Fibroblast of lung (primary cell): ENCODE data around the gene SERINC4. TPM values are rescaled to one million over a fixed set of nuclear protein-coding genes. Genes with fewer than 3 reads are reported as not detected.
"Not testable (repeated sequence)": the region's sequence is repeated elsewhere in the genome, so short reads cannot be mapped to it uniquely, and the experiment has no call there.

Experiments
- DNase-seq, 2 donors: peaks; one replicate each; pipeline versions ENCODE4 v3.0.0 to v3.0.0-alpha.2; 2010; ENCODE audit warnings: low read depth in 2 of 2
- H2AFZ ChIP-seq: 2 replicates; pipeline ENCODE4 v1.5.1; 2012; ENCODE audit warnings: low read length, control low read depth, inconsistent platforms
- H3K27ac ChIP-seq: 2 replicates; pipeline ENCODE4 v1.5.1; 2011; ENCODE audit warnings: low read length, control low read depth; ENCODE audit not compliant: insufficient read depth
- H3K27me3 ChIP-seq: 2 replicates; pipeline ENCODE4 v1.5.1; 2011; ENCODE audit warnings: mild to moderate bottlenecking, low read length; ENCODE audit not compliant: control insufficient read depth, insufficient read depth
- H3K36me3 ChIP-seq: 2 replicates; pipeline ENCODE4 v1.5.1; 2011; ENCODE audit warnings: low read length; ENCODE audit not compliant: control insufficient read depth, insufficient read depth
- H3K4me1 ChIP-seq: 2 replicates; pipeline ENCODE4 v1.5.1; 2011; ENCODE audit warnings: low read length; ENCODE audit not compliant: control insufficient read depth, insufficient read depth; ENCODE audit errors: extremely low read depth
- H3K4me2 ChIP-seq: 2 replicates; pipeline ENCODE4 v1.5.1; 2011; ENCODE audit warnings: low read length, control low read depth; ENCODE audit not compliant: insufficient read depth; ENCODE audit errors: extremely low read depth
- H3K4me3 ChIP-seq, 4 experiments: fragments of 200-600 bp in 1 of 4; sonication (generic) in 1 of 4; replicated peaks in 1 of 4; 2 replicates each; pipeline ENCODE4 v1.5.1; 2011 to 2016; ENCODE audit warnings: low read length in 4 of 4, low read depth in 3 of 4, mild to moderate bottlenecking in 3 of 4, control low read depth in 2 of 4, inconsistent platforms in 1 of 4, mixed read lengths in 1 of 4; ENCODE audit not compliant: insufficient read depth in 1 of 4; ENCODE audit errors: control extremely low read depth in 1 of 4
- H3K79me2 ChIP-seq: 2 replicates; pipeline ENCODE4 v1.5.1; 2012; ENCODE audit warnings: mild to moderate bottlenecking, low read length, inconsistent platforms; ENCODE audit not compliant: control insufficient read depth, insufficient read depth
- H3K9ac ChIP-seq: 2 replicates; pipeline ENCODE4 v1.5.1; 2011; ENCODE audit warnings: mild to moderate bottlenecking, low read length, control low read depth; ENCODE audit not compliant: insufficient read depth
- H3K9me3 ChIP-seq: 2 replicates; pipeline ENCODE4 v1.5.1; 2012; ENCODE audit warnings: low read depth, low read length; ENCODE audit not compliant: control insufficient read depth, insufficient read depth
- H4K20me1 ChIP-seq: 2 replicates; pipeline ENCODE4 v1.5.1; 2011; ENCODE audit warnings: low read length; ENCODE audit not compliant: control insufficient read depth, insufficient read depth; ENCODE audit errors: extremely low read depth
- CTCF ChIP-seq, 2 donors: IDR thresholded peaks in 1 of 2; conservative IDR thresholded peaks in 1 of 2; 1 replicate in 1 of 2; 2 replicates in 1 of 2; pipeline ENCODE4 v1.5.1; 2011 to 2012; ENCODE audit warnings: low read length in 2 of 2, control low read depth in 1 of 2, inconsistent platforms in 1 of 2, low read depth in 1 of 2, mild to moderate bottlenecking in 1 of 2
- EZH2 ChIP-seq: IDR thresholded peaks from 2 replicates; pipeline ENCODE4 v1.5.1; 2012; ENCODE audit warnings: low read length, control low read depth, mild to moderate bottlenecking; ENCODE audit errors: missing control alignments
- polyA plus RNA-seq, 2 donors: library from polyadenylated mRNA; depleted of rRNA in 1 of 2; stranded (reverse) in 1 of 2; unstranded in 1 of 2; fragments of >200 nt; gene quantifications; 2 replicates each; pipeline ENCODE4 v1.2.1, GENCODE V29; 2011 to 2012; ENCODE audit warnings: missing spikeins in 1 of 2
- total RNA-seq: library from RNA; depleted of rRNA; stranded (reverse); fragments of >200 nt; gene quantifications from 2 replicates; pipeline ENCODE4 v1.2.1, GENCODE V29; 2014

The SERINC4 gene
- total and polyA plus RNA-seq, 2 donors (not counting 1 experiment from before 2014, with no cell fraction given), result 0.06 to 0.17 TPM

DNA sequence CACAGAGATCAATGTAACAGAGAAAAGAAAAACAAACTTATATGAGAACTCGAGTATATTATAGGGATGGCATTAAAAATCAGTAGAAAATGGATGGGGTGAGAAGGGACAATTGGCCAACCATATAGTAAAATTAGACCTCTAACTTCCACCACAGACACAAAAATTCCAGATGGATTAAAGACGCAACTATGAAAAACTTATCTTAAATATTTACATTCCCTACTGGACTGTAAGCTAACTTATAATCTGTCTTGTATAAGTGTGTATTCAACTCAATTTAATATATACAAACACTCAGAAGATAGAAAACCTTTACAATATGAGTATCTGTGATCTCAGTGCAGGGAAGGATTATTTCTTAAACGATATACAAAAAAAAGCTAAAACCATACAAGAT is 21.5 kb upstream of the SERINC4 start:
- no peak overlapping the region for H3K9ac ChIP-seq
- H3K4me2 ChIP-seq, result peak overlapping the region; percentile 39
- no peaks in the 10 kb centered on the region for H4K20me1 ChIP-seq
- H2AFZ ChIP-seq, result no peak overlapping the region
- DNase-seq, result peak in 1 of 2 donors; percentile 61
- no peaks in the 10 kb centered on the region for H3K36me3 ChIP-seq
- H3K4me3 ChIP-seq, result peak overlapping the region in 3 of 4 experiments; percentile 28 to 39 (median 33)
- H3K9me3 ChIP-seq, result no peaks in the 10 kb centered on the region
- no peaks in the 10 kb centered on the region for H3K27me3 ChIP-seq
- TF ChIP-seq EZH2, result no peak
- TF ChIP-seq CTCF (conservative IDR thresholded peaks at IDR 0.05 in 1 of 2, IDR thresholded peaks at IDR 0.05 in 1 of 2; ENCODE audit: low read depth in 1 of 2, low read length in 2 of 2), result no peak
- no peaks in the 10 kb centered on the region for H3K4me1 ChIP-seq
- peaks cover 54% of the 10 kb centered on the region for H3K79me2 ChIP-seq
- peak overlapping the region; percentile 17 for H3K27ac ChIP-seq

DNA sequence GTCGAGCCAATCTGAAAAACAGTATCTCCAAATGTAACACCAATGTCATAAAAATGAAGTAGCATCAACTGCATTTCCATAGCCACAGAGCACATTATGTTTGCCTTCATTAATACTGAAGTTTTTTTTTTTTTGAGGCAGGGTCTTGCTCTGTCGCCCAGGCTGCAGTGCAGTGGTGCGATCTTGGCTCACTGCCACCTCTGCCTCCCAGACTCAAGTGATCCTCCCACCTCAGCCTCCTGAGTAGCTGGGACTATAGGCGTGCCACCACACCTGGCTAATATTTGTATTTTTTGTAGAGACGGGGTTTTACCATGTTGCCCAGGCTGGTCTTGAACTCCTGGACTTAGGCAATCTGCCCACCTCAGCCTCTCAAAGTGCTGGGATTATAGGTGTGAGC is 15.0 kb upstream of the SERINC4 start:
- H3K4me3 ChIP-seq, H3K27ac ChIP-seq, DNase-seq, H4K20me1 ChIP-seq, H3K9me3 ChIP-seq, H2AFZ ChIP-seq, H3K9ac ChIP-seq, H3K4me2 ChIP-seq, H3K4me1 ChIP-seq, H3K27me3 ChIP-seq: not testable (repeated sequence)
- peaks cover 22% of the 10 kb centered on the region for H3K79me2 ChIP-seq
- peaks cover 11% of the 10 kb centered on the region for H3K36me3 ChIP-seq

- no peak overlapping the region for H3K9ac ChIP-seq
- H3K9me3 ChIP-seq, result no peaks in the 10 kb centered on the region
- no peaks in the 10 kb centered on the region for H3K4me1 ChIP-seq
- H3K4me3 ChIP-seq, result no peak overlapping the region
- H3K36me3 ChIP-seq, result peaks cover 16% of the 10 kb centered on the region
- H3K27ac ChIP-seq, result no peak overlapping the region
- no peaks in the 10 kb centered on the region for H3K79me2 ChIP-seq
- H2AFZ ChIP-seq, result no peak overlapping the region
- H3K4me2 ChIP-seq, result no peak overlapping the region
- no peak for TF ChIP-seq EZH2
- TF ChIP-seq CTCF (conservative IDR thresholded peaks at IDR 0.05 in 1 of 2, IDR thresholded peaks at IDR 0.05 in 1 of 2; ENCODE audit: low read depth in 1 of 2, low read length in 2 of 2), result no peak
- H3K27me3 ChIP-seq, result no peaks in the 10 kb centered on the region
- no peaks in the 10 kb centered on the region for H4K20me1 ChIP-seq
- DNase-seq, result no peak
Measured at GRCh38 chr15:43808960-43809678, 9.1 kb upstream of the SERINC4 start.
